Measurements from ENCODE around the gene TBC1D10B.

The TBC1D10B gene

GRCh38 chr16:30399435-30400186 lies 29.3 kb upstream of the TBC1D10B start:
- Histone ChIP-seq H2AFZ (ENCODE audit: low read length) (no peak overlapping the region), H3K79me2 (ENCODE audit: insufficient read depth, low read length) (peaks cover 40% of the 10 kb centered on the region), H3K36me3 (ENCODE audit: insufficient read depth, low read length) (peaks cover 8% of the 10 kb centered on the region; the same call in 1 of the 2 replicates), H3K27me3 (ENCODE audit: insufficient read depth, low read length, poor library complexity, severe bottlenecking) (no peaks in the 10 kb centered on the region), H3K9me2 (replicated peaks; ENCODE audit: low read depth, low read length) (no peaks in the 10 kb centered on the region), H3F3A (ENCODE audit: low read depth) (peaks cover 29% of the 10 kb centered on the region), H3K9me3 (ENCODE audit: insufficient read depth, low read depth, low read length) (no peaks in the 10 kb centered on the region), H3K4me3 (ENCODE audit: low read length, poor library complexity, severe bottlenecking) (peak overlapping the region; percentile 74), H4K20me1 (ENCODE audit: insufficient read depth, low read length, poor library complexity, severe bottlenecking) (peaks cover 17% of the 10 kb centered on the region), H3K4me2 (ENCODE audit: low read depth, low read length, poor library complexity, severe bottlenecking) (peak overlapping the region; percentile 99), H3K9ac (ENCODE audit: low read depth, low read length, poor library complexity, severe bottlenecking) (peak overlapping the region; percentile 82), H3K4me1 (ENCODE audit: insufficient read depth, low read length, poor library complexity, severe bottlenecking) (peaks cover 48% of the 10 kb centered on the region)
- TF ChIP-seq CTCF (conservative IDR thresholded peaks at IDR 0.05; ENCODE audit: low read length), result no peak
- TF ChIP-seq EZH2phosphoT487 (IDR thresholded peaks at IDR 0.05; ENCODE audit: borderline replicate concordance), result no peak

GRCh38 chr16:30398661-30399434 lies 28.6 kb upstream of the TBC1D10B start:
- no peaks in the 10 kb centered on the region for H3K27me3 ChIP-seq (ENCODE audit: insufficient read depth, low read length, poor library complexity, severe bottlenecking)
- TF ChIP-seq EZH2phosphoT487 (IDR thresholded peaks at IDR 0.05; ENCODE audit: borderline replicate concordance) (no peak), CTCF (conservative IDR thresholded peaks at IDR 0.05; ENCODE audit: low read length) (no peak)
- H3K9me3 ChIP-seq (ENCODE audit: insufficient read depth, low read depth, low read length), result no peaks in the 10 kb centered on the region
- peak overlapping the region; percentile 82 for H3K9ac ChIP-seq (ENCODE audit: low read depth, low read length, poor library complexity, severe bottlenecking)
- no peak overlapping the region for H2AFZ ChIP-seq (ENCODE audit: low read length)
- H3K36me3 ChIP-seq (ENCODE audit: insufficient read depth, low read length), result peaks cover 8% of the 10 kb centered on the region; the same call in 1 of the 2 replicates
- H3K9me2 ChIP-seq (replicated peaks; ENCODE audit: low read depth, low read length), result no peaks in the 10 kb centered on the region
- peaks cover 17% of the 10 kb centered on the region for H4K20me1 ChIP-seq (ENCODE audit: insufficient read depth, low read length, poor library complexity, severe bottlenecking)
- H3F3A ChIP-seq (ENCODE audit: low read depth), result peaks cover 29% of the 10 kb centered on the region
- peak overlapping the region; percentile 99 for H3K4me2 ChIP-seq (ENCODE audit: low read depth, low read length, poor library complexity, severe bottlenecking)
- H3K79me2 ChIP-seq (ENCODE audit: insufficient read depth, low read length), result peaks cover 45% of the 10 kb centered on the region
- peak overlapping the region; percentile 74 for H3K4me3 ChIP-seq (ENCODE audit: low read length, poor library complexity, severe bottlenecking)
- H3K4me1 ChIP-seq (ENCODE audit: insufficient read depth, low read length, poor library complexity, severe bottlenecking), result peaks cover 55% of the 10 kb centered on the region

- H2AFZ ChIP-seq (ENCODE audit: low read length), result no peak overlapping the region
- peaks cover 45% of the 10 kb centered on the region for H3K79me2 ChIP-seq (ENCODE audit: insufficient read depth, low read length)
- H4K20me1 ChIP-seq (ENCODE audit: insufficient read depth, low read length, poor library complexity, severe bottlenecking), result peaks cover 17% of the 10 kb centered on the region
- H3K4me3 ChIP-seq (ENCODE audit: low read length, poor library complexity, severe bottlenecking), result no peak overlapping the region
- H3K27me3 ChIP-seq (ENCODE audit: insufficient read depth, low read length, poor library complexity, severe bottlenecking), result no peaks in the 10 kb centered on the region
- no peaks in the 10 kb centered on the region for H3K9me2 ChIP-seq (replicated peaks; ENCODE audit: low read depth, low read length)
- H3K4me1 ChIP-seq (ENCODE audit: insufficient read depth, low read length, poor library complexity, severe bottlenecking), result peaks cover 55% of the 10 kb centered on the region
- H3K4me2 ChIP-seq (ENCODE audit: low read depth, low read length, poor library complexity, severe bottlenecking), result peak overlapping the region; percentile 100
- H3F3A ChIP-seq (ENCODE audit: low read depth), result peaks cover 29% of the 10 kb centered on the region
- TF ChIP-seq CTCF (conservative IDR thresholded peaks at IDR 0.05; ENCODE audit: low read length) (no peak), EZH2phosphoT487 (IDR thresholded peaks at IDR 0.05; ENCODE audit: borderline replicate concordance) (no peak)
- H3K9me3 ChIP-seq (ENCODE audit: insufficient read depth, low read depth, low read length), result no peaks in the 10 kb centered on the region
- H3K9ac ChIP-seq (ENCODE audit: low read depth, low read length, poor library complexity, severe bottlenecking), result peak overlapping the region; percentile 82
- peaks cover 8% of the 10 kb centered on the region; the same call in 1 of the 2 replicates for H3K36me3 ChIP-seq (ENCODE audit: insufficient read depth, low read length)
Measured at GRCh38 chr16:30397776-30398660, 27.7 kb upstream of the TBC1D10B start.
